H9 (cell line): ENCODE measurements around the gene CCM2. TPM values are rescaled to one million over a fixed set of nuclear protein-coding genes. Genes with fewer than 3 reads are reported as not detected.

Experiments used
- DNase-seq: peaks from one replicate; pipeline ENCODE4 v3.0.0-alpha.2; 2017
- H2AFZ ChIP-seq: one replicate; pipeline ENCODE4 v1.6.1; 2013; ENCODE audit warnings: mild to moderate bottlenecking, low read length, control low read depth, moderate library complexity
- H2AK5ac ChIP-seq: 2 replicates; pipeline ENCODE4 v1.6.1; 2013; ENCODE audit warnings: low read length, control low read depth, mixed read lengths; ENCODE audit not compliant: insufficient read length
- H2BK120ac ChIP-seq: one replicate; pipeline ENCODE4 v1.6.1; 2013; ENCODE audit warnings: low read depth, mild to moderate bottlenecking, low read length, control low read depth, inconsistent platforms; ENCODE audit not compliant: poor library complexity, severe bottlenecking
- H2BK12ac ChIP-seq: 2 replicates; pipeline ENCODE4 v1.6.1; 2013; ENCODE audit warnings: low read length, control low read depth, mixed read lengths, low read depth; ENCODE audit not compliant: insufficient read length
- H2BK15ac ChIP-seq: 2 replicates; pipeline ENCODE4 v1.6.1; 2013; ENCODE audit warnings: low read depth, low read length, control low read depth
- H2BK20ac ChIP-seq: one replicate; pipeline ENCODE4 v1.6.1; 2013; ENCODE audit warnings: low read depth, mild to moderate bottlenecking, low read length, control low read depth, inconsistent platforms; ENCODE audit not compliant: poor library complexity, severe bottlenecking
- H2BK5ac ChIP-seq: 2 replicates; pipeline ENCODE4 v1.6.1; 2013; ENCODE audit warnings: low read length, control low read depth, mixed read lengths; ENCODE audit not compliant: insufficient read length
- H3K14ac ChIP-seq: 2 replicates; pipeline ENCODE4 v1.6.1; 2013; ENCODE audit warnings: low read length, control low read depth; ENCODE audit not compliant: insufficient read depth
- H3K18ac ChIP-seq: 2 replicates; pipeline ENCODE4 v1.6.1; 2013; ENCODE audit warnings: low read depth, mild to moderate bottlenecking, mixed read lengths, low read length, control low read depth; ENCODE audit not compliant: insufficient read length
- H3K23ac ChIP-seq: 2 replicates; pipeline ENCODE4 v1.6.1; 2013; ENCODE audit warnings: low read length, control low read depth, mixed read lengths, low read depth; ENCODE audit not compliant: insufficient read length
- H3K23me2 ChIP-seq: 2 replicates; pipeline ENCODE4 v1.6.1; 2013; ENCODE audit warnings: low read depth, mild to moderate bottlenecking, mixed read lengths, low read length, control low read depth; ENCODE audit not compliant: insufficient read length, poor library complexity, severe bottlenecking
- H3K27ac ChIP-seq: 2 replicates; pipeline ENCODE4 v1.5.1; 2013; ENCODE audit warnings: low read length, control low read depth, mixed read lengths, low read depth; ENCODE audit not compliant: insufficient read length
- H3K27me3 ChIP-seq: 2 replicates; pipeline ENCODE4 v1.6.1; 2013; ENCODE audit warnings: low read length, control low read depth, inconsistent platforms; ENCODE audit not compliant: insufficient read depth
- H3K4ac ChIP-seq: 2 replicates; pipeline ENCODE4 v1.6.1; 2013; ENCODE audit warnings: low read depth, mild to moderate bottlenecking, control low read depth, inconsistent platforms, low read length, moderate library complexity
- H3K4me1 ChIP-seq: 2 replicates; pipeline ENCODE4 v1.6.1; 2013; ENCODE audit warnings: low read length, control low read depth, inconsistent platforms; ENCODE audit not compliant: insufficient read depth
- H3K4me2 ChIP-seq: 2 replicates; pipeline ENCODE4 v1.6.1; 2013; ENCODE audit warnings: low read length, control low read depth, mixed read lengths; ENCODE audit not compliant: insufficient read length, insufficient read depth
- H3K56ac ChIP-seq: 2 replicates; pipeline ENCODE4 v1.6.1; 2013; ENCODE audit warnings: low read depth, mild to moderate bottlenecking, mixed read lengths, low read length, control low read depth; ENCODE audit not compliant: insufficient read length
- H3K79me1 ChIP-seq: 2 replicates; pipeline ENCODE4 v1.6.1; 2013; ENCODE audit warnings: low read depth, mild to moderate bottlenecking, moderate library complexity, low read length, control low read depth, inconsistent platforms; ENCODE audit not compliant: insufficient read depth, poor library complexity, severe bottlenecking
- H3K79me2 ChIP-seq: 2 replicates; pipeline ENCODE4 v1.6.1; 2013; ENCODE audit warnings: low read length, control low read depth, inconsistent platforms; ENCODE audit not compliant: insufficient read depth
- H3K9ac ChIP-seq: 2 replicates; pipeline ENCODE4 v1.6.1; 2013; ENCODE audit warnings: low read length, control low read depth, mixed read lengths; ENCODE audit not compliant: insufficient read length; ENCODE audit errors: extremely low read depth
- H3K9me3 ChIP-seq: one replicate; pipeline ENCODE4 v1.6.1; 2013; ENCODE audit warnings: low read depth, low read length, inconsistent platforms; ENCODE audit not compliant: control insufficient read depth
- H3T11ph ChIP-seq: one replicate; pipeline ENCODE4 v1.6.1; 2013; ENCODE audit warnings: mild to moderate bottlenecking, low read length, control low read depth, inconsistent platforms
- H4K20me1 ChIP-seq: one replicate; pipeline ENCODE4 v1.6.1; 2013; ENCODE audit not compliant: control insufficient read depth, insufficient read length, insufficient read depth
- H4K5ac ChIP-seq: 2 replicates; pipeline ENCODE4 v1.6.1; 2013; ENCODE audit warnings: low read depth, mild to moderate bottlenecking, mixed read lengths, low read length, control low read depth; ENCODE audit not compliant: insufficient read length
- H4K8ac ChIP-seq: replicated peaks from 2 replicates; pipeline ENCODE4 v1.6.1; 2013; ENCODE audit warnings: low read length, control low read depth, mixed read lengths, low read depth; ENCODE audit not compliant: insufficient read length
- H4K91ac ChIP-seq: 2 replicates; pipeline ENCODE4 v1.6.1; 2013; ENCODE audit warnings: low read depth, mild to moderate bottlenecking, moderate library complexity, mixed read lengths, low read length, control low read depth; ENCODE audit not compliant: insufficient read length
- H3K27ac Mint-ChIP-seq, 3 experiments: 2 replicates in 2 of 3; 3 replicates in 1 of 3; pipeline ENCODE4 v1.8.0; 2020 to 2021; ENCODE audit warnings: mixed read lengths in 3 of 3, mild to moderate bottlenecking in 1 of 3, moderate library complexity in 1 of 3
- H3K27me3 Mint-ChIP-seq: 2 replicates; pipeline ENCODE4 v1.8.0; 2021; ENCODE audit warnings: low read depth, mild to moderate bottlenecking, moderate library complexity, mixed read lengths
- H3K36me3 Mint-ChIP-seq, 3 experiments: 2 replicates in 2 of 3; 3 replicates in 1 of 3; pipeline ENCODE4 v1.8.0; 2020 to 2021; ENCODE audit warnings: low read depth in 3 of 3, mixed read lengths in 3 of 3; ENCODE audit not compliant: insufficient read depth in 1 of 3
- H3K4me1 Mint-ChIP-seq, 2 experiments: 2 replicates each; pipeline ENCODE4 v1.8.0; 2020; ENCODE audit warnings: mixed read lengths in 2 of 2
- H3K4me3 Mint-ChIP-seq, 2 experiments: 2 replicates in 1 of 2; 3 replicates in 1 of 2; pipeline ENCODE4 v1.8.0; 2020 to 2021; ENCODE audit warnings: mild to moderate bottlenecking in 2 of 2, mixed read lengths in 2 of 2, moderate library complexity in 1 of 2
- H3K9me3 Mint-ChIP-seq, 2 experiments: 2 replicates in 1 of 2; 3 replicates in 1 of 2; pipeline ENCODE4 v1.8.0; 2020; ENCODE audit warnings: mild to moderate bottlenecking in 2 of 2, mixed read lengths in 2 of 2, moderate library complexity in 1 of 2
- CTCF ChIP-seq: fragments of 200-600 bp; sonication (generic); conservative IDR thresholded peaks from 3 replicates; pipeline ENCODE4 v1.8.0; 2021; ENCODE audit warnings: antibody characterized with exemption, mild to moderate bottlenecking
- WGBS: extraction: QIAGEN DNeasy Blood & Tissue Kit; methylation state at CpG from one replicate; pipeline ENCODE4 v1.1.7; 2013; ENCODE audit warnings: missing lambda C conversion rate, low lambda C conversion rate, mixed read lengths; ENCODE audit not compliant: insufficient read length; ENCODE audit errors: extremely low coverage; 5-methylcytosine and 5-hydroxymethylcytosine counted together
- total RNA-seq: library from RNA; stranded (reverse); gene quantifications from 2 replicates; pipeline ENCODE4 v1.2.1, GENCODE V29; 2021

CCM2 gene
- total RNA-seq, 1 experiment from 2014 or later = 30.4 TPM

DNA sequence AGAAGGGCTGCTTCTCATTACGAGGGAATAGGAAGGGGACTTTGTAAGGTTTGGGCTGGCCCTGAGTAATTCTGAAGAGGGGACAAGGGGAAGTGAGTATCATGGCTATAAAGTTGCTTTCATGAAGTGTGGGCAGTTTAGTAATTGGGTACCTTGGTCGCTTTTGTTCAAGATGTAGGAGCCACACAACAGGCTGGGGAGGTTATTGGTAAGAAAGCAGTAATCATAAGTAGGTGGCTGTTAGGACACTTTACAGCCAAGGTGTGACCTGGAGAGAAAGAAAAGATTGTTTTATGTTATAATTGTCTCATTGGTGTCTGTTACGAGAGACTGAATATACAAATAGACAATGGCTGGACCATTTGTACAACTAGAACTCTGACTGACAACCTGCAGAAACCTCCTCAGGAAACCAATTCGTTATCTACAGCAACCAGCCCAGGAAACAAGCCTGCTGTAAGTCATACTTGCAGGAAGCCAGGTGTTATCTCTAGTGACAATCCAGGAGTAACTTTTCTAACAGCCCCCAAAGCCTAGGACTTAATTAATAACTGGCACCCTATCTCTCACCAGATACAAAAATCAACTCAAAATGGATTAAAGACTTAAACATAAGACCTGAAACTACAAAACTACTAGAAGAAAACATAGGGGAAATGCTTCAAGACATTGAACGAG is 5.0 kb upstream of the CCM2 start:
- H3K4me2 ChIP-seq = no peak overlapping the region
- H3K4me3 Mint-ChIP-seq = no peak overlapping the region

More for the DNA sequence above, 5.0 kb upstream of the CCM2 start:
- Mint-ChIP-seq H3K27me3 (no peaks in the 10 kb centered on the region), H3K27ac (no peak overlapping the region), H3K36me3 (peaks cover 0 to 15% (median 11%) of the 10 kb centered on the region in 3 experiments; a peak in 4 of 7 replicates), H3K9me3 (peaks cover 0 to 4% of the 10 kb centered on the region in 2 experiments; a peak in 1 of 5 replicates), H3K4me1 (peaks cover 4 to 9% of the 10 kb centered on the region in 2 experiments; a peak in 1 of 4 replicates)
- Histone ChIP-seq H3K27me3 (no peaks in the 10 kb centered on the region), H3T11ph (no peak overlapping the region), H3K4me1 (no peaks in the 10 kb centered on the region), H2BK20ac (no peak overlapping the region), H4K5ac (no peak overlapping the region), H2AK5ac (no peak overlapping the region), H2BK12ac (no peak overlapping the region), H2AFZ (no peak overlapping the region), H3K79me1 (no peaks in the 10 kb centered on the region), H2BK15ac (no peak overlapping the region), H3K56ac (no peak overlapping the region), H3K23ac (no peak overlapping the region), H2BK120ac (no peak overlapping the region), H2BK5ac (no peak overlapping the region), H4K8ac (no peak overlapping the region), H3K4ac (no peak overlapping the region), H3K9ac (no peak overlapping the region), H3K14ac (no peak overlapping the region), H3K27ac (no peak overlapping the region), H4K20me1 (no peaks in the 10 kb centered on the region), H4K91ac (no peak overlapping the region), H3K18ac (no peak overlapping the region), H3K79me2 (no peaks in the 10 kb centered on the region), H3K23me2 (no peaks in the 10 kb centered on the region), H3K9me3 (no peaks in the 10 kb centered on the region)
- TF ChIP-seq CTCF = no peak
- no peak for DNase-seq
- no CpG with 5 or more reads among the region's 5 CpGs for WGBS
